ENCODE results near the gene ANAPC4. TPM values are rescaled to one million over a fixed set of nuclear protein-coding genes. Genes with fewer than 3 reads are reported as not detected.

ANAPC4 gene
- total and polyA plus RNA-seq, 2 of the 8 experiments (the other 6 are each of a cell fraction or from before 2014, with no cell fraction given), result 8.7 to 31.6 TPM

GRCh38 chr4:25345744-25346143 is 31.3 kb upstream of the ANAPC4 start:
- Histone ChIP-seq H3K27me3 (replicated peaks in 1 of 4; ENCODE audit: control insufficient read depth in 3 of 4, extremely low read depth in 1 of 4, insufficient read depth in 3 of 4, low read length in 3 of 4) (no peaks in the 10 kb centered on the region), H3K14ac (ENCODE audit: insufficient read length) (no peak overlapping the region), H3K18ac (ENCODE audit: extremely low read depth, low read length) (no peak overlapping the region), H2BK20ac (ENCODE audit: low read length) (no peak overlapping the region), H4K91ac (replicated peaks; ENCODE audit: insufficient read length, low read length) (no peak overlapping the region), H2BK12ac (ENCODE audit: low read depth, low read length) (no peak overlapping the region), H3K36me3 (ENCODE audit: control insufficient read depth in 2 of 4, insufficient read depth in 4 of 4, low read length in 3 of 4) (no peaks in the 10 kb centered on the region), H4K5ac (ENCODE audit: insufficient read length, low read depth, low read length) (no peak overlapping the region), H2AFZ (ENCODE audit: low read length) (no peak overlapping the region), H3K27ac (ENCODE audit: low read depth, low read length) (no peak overlapping the region), H3K4me3 (ENCODE audit: extremely low read depth in 1 of 4, insufficient read depth in 2 of 4, low read depth in 3 of 4, low read length in 4 of 4) (no peak overlapping the region), H2BK15ac (ENCODE audit: low read length) (no peak overlapping the region), H2BK5ac (ENCODE audit: low read depth, low read length) (no peak overlapping the region), H3K23me2 (ENCODE audit: low read depth, low read length) (no peaks in the 10 kb centered on the region), H2AK5ac (ENCODE audit: low read depth, low read length) (no peak overlapping the region), H3K4me2 (ENCODE audit: insufficient read depth in 1 of 2, low read depth in 2 of 2, low read length in 2 of 2) (no peak overlapping the region), H3K79me1 (ENCODE audit: low read depth, low read length) (no peaks in the 10 kb centered on the region; the same call in 1 of the 2 replicates), H4K8ac (ENCODE audit: extremely low read depth, insufficient read depth, low read length) (no peak overlapping the region), H3K9ac (replicated peaks in 1 of 4; ENCODE audit: extremely low read depth in 1 of 4, low read depth in 3 of 4, low read length in 3 of 4) (no peak overlapping the region; a peak in 1 of 7 replicates), H3K79me2 (ENCODE audit: control insufficient read depth in 1 of 2, insufficient read depth in 2 of 2, low read length in 2 of 2) (no peaks in the 10 kb centered on the region), H3K4me1 (replicated peaks in 1 of 4; ENCODE audit: control insufficient read depth in 3 of 4, insufficient read depth in 4 of 4, low read length in 3 of 4) (no peaks in the 10 kb centered on the region), H4K20me1 (replicated peaks in 1 of 2; ENCODE audit: control insufficient read depth in 1 of 2, insufficient read depth in 2 of 2, low read length in 2 of 2) (no peaks in the 10 kb centered on the region), H2BK120ac (replicated peaks; ENCODE audit: low read depth, low read length) (no peak overlapping the region), H3K9me3 (ENCODE audit: insufficient read depth in 2 of 2, low read depth in 1 of 2, low read length in 1 of 2) (no peaks in the 10 kb centered on the region), H3K4ac (replicated peaks; ENCODE audit: insufficient read length, low read depth, low read length) (no peak overlapping the region), H3K23ac (ENCODE audit: insufficient read length) (no peak overlapping the region), H3K56ac (replicated peaks; ENCODE audit: insufficient read length, low read depth, low read length) (no peak overlapping the region)
- DNase-seq (ENCODE audit: low read depth in 1 of 2, low spot score in 2 of 2), result no peak
- FAIRE-seq, result no peak
- POLR2A ChIA-PET (ENCODE audit: partially characterized antibody), result interaction anchor here (0.7 kb wide), 1 partner anchor 568 kb away, joined by 3 read pairs; no protein-coding TSS in a partner anchor
- WGBS, 2 experiments (ENCODE audit: extremely low coverage in 1 of 2, insufficient coverage in 1 of 2, insufficient read length in 1 of 2, insufficient replicate concordance in 2 of 2, low coverage in 1 of 2, low lambda C conversion rate in 2 of 2, missing lambda C conversion rate in 1 of 2), result 83% methylated on average over 5 of the region's 5 CpGs; no CpG with 5 or more reads in 1 of the 2 experiments
- CTCF ChIA-PET (ENCODE audit: partially characterized antibody), result interaction anchor here (1.1 kb wide), 2 partner anchors 34 to 166 kb away, joined by 3 to 5 read pairs; partner anchors contain the start of gene ZCCHC4
- TF ChIP-seq SIRT6 (IDR thresholded peaks at IDR 0.05; ENCODE audit: low read length) (no peak), SRF (IDR thresholded peaks at IDR 0.05; ENCODE audit: low read depth, low read length) (no peak), TAF1 (IDR thresholded peaks at IDR 0.05; ENCODE audit: low read depth, low read length) (no peak)

Data from H1 (cell line).